NCI-H2227 treated with DMSO at 0.1 percent for 48 hours (cell line): ENCODE results near the gene PPIE.

Experiments used
- DNase-seq: peaks from one replicate; lab custom pipeline; 2025; lab: John Stamatoyannopoulos, UW

Gene PPIE

GRCh38 chr1:39805385-39805784 is 66.7 kb downstream of the PPIE start:
- no peak for DNase-seq

GRCh38 chr1:39808784-39809517 is 70.3 kb downstream of the PPIE start:
- no peak for DNase-seq

- no peak for DNase-seq
These were observed 74.2 kb downstream of the PPIE start for GRCh38 chr1:39812913-39813312.
